GM12878 (cell line): ENCODE measurements around the gene FNDC3A.

Experiments
- ASH2L ChIP-seq: fragments of 300-600, 200-600 bp; sonication (generic); IDR thresholded peaks from 2 replicates; pipeline ENCODE4 v1.6.1; 2017; ENCODE audit warnings: low read depth, mild to moderate bottlenecking, borderline replicate concordance
- BRCA1 ChIP-seq: IDR thresholded peaks from 2 replicates; pipeline ENCODE4 v1.6.1; 2011; ENCODE audit warnings: low read depth, low read length, improper control_type of control experiment
- CBFB ChIP-seq: IDR thresholded peaks from 2 replicates; pipeline ENCODE4 v1.6.1; 2016; ENCODE audit warnings: antibody characterized with exemption, low read depth
- JUND ChIP-seq: IDR thresholded peaks from 2 replicates; pipeline ENCODE4 v1.6.1; 2012; ENCODE audit warnings: low read depth, mild to moderate bottlenecking, low read length, improper control_type of control experiment, moderate library complexity
- NFYB ChIP-seq: IDR thresholded peaks from 2 replicates; pipeline ENCODE4 v1.6.1; 2011; ENCODE audit warnings: low read depth, mild to moderate bottlenecking, low read length, improper control_type of control experiment, moderate library complexity; ENCODE audit not compliant: insufficient read depth
- POLR2A ChIP-seq: IDR thresholded peaks from 2 replicates; pipeline ENCODE4 v1.6.1; 2011; ENCODE audit warnings: low read depth, mild to moderate bottlenecking, low read length
- RFX5 ChIP-seq: IDR thresholded peaks from 2 replicates; pipeline ENCODE4 v1.6.1; 2011; ENCODE audit warnings: low read depth, low read length, improper control_type of control experiment
- SPI1 ChIP-seq: IDR thresholded peaks from 2 replicates; pipeline ENCODE4 v1.6.1; 2011; ENCODE audit warnings: low read depth, mild to moderate bottlenecking, low read length, moderate library complexity, borderline replicate concordance; ENCODE audit not compliant: insufficient read depth
- TCF12 ChIP-seq: IDR thresholded peaks from 2 replicates; pipeline ENCODE4 v1.6.1; 2011; ENCODE audit warnings: low read depth, mild to moderate bottlenecking, low read length

- TF ChIP-seq SPI1, result no peak
- TF ChIP-seq BRCA1, result no peak
- no peak for TF ChIP-seq TCF12
- no peak for TF ChIP-seq POLR2A
- TF ChIP-seq CBFB, result no peak
- no peak for TF ChIP-seq JUND
- no peak for TF ChIP-seq ASH2L
- TF ChIP-seq RFX5, result no peak
- no peak for TF ChIP-seq NFYB
These were observed 46.2 kb downstream of the FNDC3A start for GRCh38 chr13:49021953-49022352.
